Cardiac ventricle fibroblast (primary cell): ENCODE results near the gene QRFP. TPM values are rescaled to one million over a fixed set of nuclear protein-coding genes. Genes with fewer than 3 reads are reported as not detected.

Source experiments
- total RNA-seq: library from RNA; depleted of rRNA; stranded (reverse); fragments of >200 nt; gene quantifications from 2 replicates; pipeline ENCODE4 v1.2.3, GENCODE V29; 2015

The QRFP gene
- total RNA-seq: not detected in 2 replicates

GRCh38 chr9:130896233-130897014 lies at the start of gene QRFP:
Gene QRFP, minus strand, starts transcription at chr9:130896812. Its CDS starts 2,974 bp downstream, at chr9:130893838.

GRCh38 chr9:130938652-130939404 lies 42.2 kb upstream of the QRFP start, which contains the start of gene FIBCD1:
Gene FIBCD1, minus strand, starts transcription at chr9:130939247. Its CDS starts 640 bp downstream, at chr9:130938607.

Other genes starting within 250 kb of the QRFP start
- not detected in 2 replicates for gene PRDM12, start 232.2 kb downstream of the QRFP start, total RNA-seq
- 16.9 and 19.7 TPM in 2 replicates for gene EXOSC2, start 203.0 kb downstream of the QRFP start, total RNA-seq
- gene ABL1, start 61.6 kb downstream of the QRFP start, total RNA-seq: 75.1 and 81.1 TPM in 2 replicates
- gene FIBCD1, start 42.4 kb upstream of the QRFP start, total RNA-seq: 0.15 and 0.62 TPM in 2 replicates
- gene LAMC3, start 112.4 kb upstream of the QRFP start, total RNA-seq: 3.2 and 4.0 TPM in 2 replicates
- gene AIF1L, start 199.7 kb upstream of the QRFP start, total RNA-seq: 0.75 and 0.88 TPM in 2 replicates
- gene NUP214, start 228.8 kb upstream of the QRFP start, total RNA-seq: 13.5 and 24.7 TPM in 2 replicates